Colonic mucosa (tissue), 4 donors: ENCODE measurements around the gene SIRT7. TPM values are rescaled to one million over a fixed set of nuclear protein-coding genes. Genes with fewer than 3 reads are reported as not detected.

ENCODE experiments used
- DNase-seq: peaks from one replicate; pipeline ENCODE4 v3.0.0-alpha.2; 2020
- H3K27ac ChIP-seq: fragments of 200-600 bp; one replicate; pipeline ENCODE4 v1.8.0; 2021
- H3K27me3 ChIP-seq: fragments of 200-600 bp; one replicate; pipeline ENCODE4 v1.8.0; 2021
- H3K36me3 ChIP-seq: fragments of 200-600 bp; one replicate; pipeline ENCODE4 v1.8.0; 2021
- H3K4me1 ChIP-seq: fragments of 200-600 bp; one replicate; pipeline ENCODE4 v1.8.0; 2021; ENCODE audit warnings: mild to moderate bottlenecking
- H3K4me3 ChIP-seq: fragments of 200-600 bp; one replicate; pipeline ENCODE4 v1.8.0; 2021
- H3K9ac ChIP-seq, 2 donors: one replicate each; pipeline ENCODE4 v1.7.0; 2013; ENCODE audit warnings: control low read depth in 2 of 2, low read depth in 2 of 2, low read length in 2 of 2
- H3K9me3 ChIP-seq: fragments of 200-600 bp; one replicate; pipeline ENCODE4 v1.8.0; 2021
- intact Hi-C: fragments of 100-400 bp; cut with DNase I; formaldehyde crosslinking; loops from one replicate; pipeline ENCODE4 v1.14.1; 2022
- total RNA-seq, 2 donors: library from RNA; stranded (reverse); fragmentation: NEBNext Ultra II Directional in 1 of 2; extraction: Animal tissue kit (Norgen Biotek cat#: 25700) in 1 of 2; gene quantifications; one replicate each; pipeline ENCODE4 v1.2.1, GENCODE V29; 2021
- TF ChIP-seq, protein P1 (sequence below): fragments of 200-600 bp; IDR thresholded peaks from one replicate; pipeline ENCODE4 v1.8.0; 2022; ENCODE audit warnings: antibody characterized with exemption, mild to moderate bottlenecking
- donor health status: healthy.
- donor health status: DM: no; HTN: no; CAD: no.
- donor health status: DM: no; HTN: no; CAD: no.

SIRT7 gene
- total RNA-seq, 2 donors from 2014 or later: 43.3 to 81.9 TPM

DNA sequence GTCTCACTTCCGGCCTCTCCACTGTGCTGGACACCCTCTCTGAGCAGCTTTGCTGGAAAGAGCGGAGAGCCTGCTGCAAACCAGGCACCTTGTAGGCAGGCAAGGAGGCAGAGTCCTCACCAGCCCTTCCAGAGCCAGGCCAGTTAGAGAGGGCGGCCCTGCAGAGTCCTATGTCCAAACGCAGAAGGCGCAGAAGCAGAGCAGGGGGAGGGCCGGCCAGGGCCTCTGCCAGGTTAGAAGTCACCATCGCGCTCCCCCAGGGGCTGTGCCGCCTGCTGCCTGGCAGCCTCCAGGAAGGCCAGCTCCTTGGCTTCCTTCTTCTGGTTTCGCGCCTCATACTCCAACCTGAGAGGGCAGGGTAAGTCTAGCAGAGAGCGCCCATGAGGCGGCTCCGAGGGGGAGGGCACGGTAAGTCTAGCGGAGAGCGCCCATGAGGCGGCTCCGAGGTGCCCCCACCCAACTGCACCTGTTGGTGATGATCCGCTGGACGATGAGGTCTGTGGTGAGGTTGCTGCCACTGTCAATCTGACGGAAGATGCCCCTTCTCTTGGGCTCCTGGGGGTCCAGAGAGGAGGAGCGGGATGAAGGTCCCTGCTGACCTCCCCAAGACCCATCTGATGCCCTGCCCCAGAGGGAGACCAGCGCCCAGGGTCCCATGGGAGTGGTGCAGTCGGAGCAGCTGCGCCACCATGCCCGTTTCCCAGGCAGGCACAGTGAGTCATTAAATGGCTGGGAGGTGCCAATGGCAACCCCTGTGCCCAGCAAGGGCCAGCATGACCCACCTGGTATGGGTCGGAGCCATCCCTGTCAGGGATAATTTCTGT is 13.2 kb downstream of the SIRT7 start:
- no peak for DNase-seq
- Histone ChIP-seq H3K4me1 (no peaks in the 10 kb centered on the region), H3K4me3 (no peak overlapping the region), H3K9me3 (no peaks in the 10 kb centered on the region), H3K27ac (no peak overlapping the region), H3K9ac (no peak overlapping the region), H3K27me3 (peaks cover 4% of the 10 kb centered on the region), H3K36me3 (no peaks in the 10 kb centered on the region)
- TF ChIP-seq, protein P1, sequence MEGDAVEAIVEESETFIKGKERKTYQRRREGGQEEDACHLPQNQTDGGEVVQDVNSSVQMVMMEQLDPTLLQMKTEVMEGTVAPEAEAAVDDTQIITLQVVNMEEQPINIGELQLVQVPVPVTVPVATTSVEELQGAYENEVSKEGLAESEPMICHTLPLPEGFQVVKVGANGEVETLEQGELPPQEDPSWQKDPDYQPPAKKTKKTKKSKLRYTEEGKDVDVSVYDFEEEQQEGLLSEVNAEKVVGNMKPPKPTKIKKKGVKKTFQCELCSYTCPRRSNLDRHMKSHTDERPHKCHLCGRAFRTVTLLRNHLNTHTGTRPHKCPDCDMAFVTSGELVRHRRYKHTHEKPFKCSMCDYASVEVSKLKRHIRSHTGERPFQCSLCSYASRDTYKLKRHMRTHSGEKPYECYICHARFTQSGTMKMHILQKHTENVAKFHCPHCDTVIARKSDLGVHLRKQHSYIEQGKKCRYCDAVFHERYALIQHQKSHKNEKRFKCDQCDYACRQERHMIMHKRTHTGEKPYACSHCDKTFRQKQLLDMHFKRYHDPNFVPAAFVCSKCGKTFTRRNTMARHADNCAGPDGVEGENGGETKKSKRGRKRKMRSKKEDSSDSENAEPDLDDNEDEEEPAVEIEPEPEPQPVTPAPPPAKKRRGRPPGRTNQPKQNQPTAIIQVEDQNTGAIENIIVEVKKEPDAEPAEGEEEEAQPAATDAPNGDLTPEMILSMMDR: no peak
- intact Hi-C loops: no loop called here

DNA sequence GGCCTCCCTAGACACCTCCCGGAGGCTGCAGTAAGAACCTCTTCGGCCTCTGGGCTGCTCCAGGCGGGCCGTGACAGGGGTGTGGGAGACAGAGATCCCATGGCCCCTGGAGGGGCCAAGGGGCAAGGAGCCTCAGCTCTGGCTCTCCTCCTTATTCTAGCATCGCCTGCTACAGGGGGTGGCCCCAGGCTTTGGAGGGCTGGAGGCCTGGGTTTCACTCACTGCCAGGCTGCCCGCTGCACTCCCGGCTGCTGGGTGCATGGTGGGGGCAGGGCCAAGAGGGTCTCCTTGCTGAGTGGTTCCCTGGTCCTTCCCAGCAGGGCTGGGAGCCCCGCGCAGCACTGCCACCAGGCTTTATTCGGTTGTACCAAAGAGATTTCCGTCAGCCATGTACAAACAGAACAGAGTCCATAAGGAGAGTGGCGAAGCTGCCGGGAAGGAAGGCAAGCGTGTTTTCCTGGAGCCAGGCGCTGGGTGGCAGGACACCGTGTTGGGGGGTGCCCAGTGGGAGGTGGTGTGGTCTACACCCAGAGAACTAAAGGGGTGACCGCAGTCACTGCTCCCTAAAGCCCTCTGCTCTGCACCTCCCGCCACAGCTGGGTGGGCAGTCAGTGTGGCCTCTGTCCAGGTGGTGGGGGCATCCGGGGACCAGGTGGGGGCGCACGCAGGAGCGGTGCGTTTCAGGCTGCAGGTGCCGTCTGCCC is 13.9 kb downstream of the SIRT7 start:
- Histone ChIP-seq H3K36me3 (no peaks in the 10 kb centered on the region), H3K27me3 (peaks cover 4% of the 10 kb centered on the region), H3K9ac (no peak overlapping the region), H3K27ac (no peak overlapping the region), H3K4me1 (no peaks in the 10 kb centered on the region), H3K9me3 (no peaks in the 10 kb centered on the region), H3K4me3 (no peak overlapping the region)
- TF ChIP-seq, protein P1: no peak
- intact Hi-C loops: no loop called here
- no peak for DNase-seq

DNA sequence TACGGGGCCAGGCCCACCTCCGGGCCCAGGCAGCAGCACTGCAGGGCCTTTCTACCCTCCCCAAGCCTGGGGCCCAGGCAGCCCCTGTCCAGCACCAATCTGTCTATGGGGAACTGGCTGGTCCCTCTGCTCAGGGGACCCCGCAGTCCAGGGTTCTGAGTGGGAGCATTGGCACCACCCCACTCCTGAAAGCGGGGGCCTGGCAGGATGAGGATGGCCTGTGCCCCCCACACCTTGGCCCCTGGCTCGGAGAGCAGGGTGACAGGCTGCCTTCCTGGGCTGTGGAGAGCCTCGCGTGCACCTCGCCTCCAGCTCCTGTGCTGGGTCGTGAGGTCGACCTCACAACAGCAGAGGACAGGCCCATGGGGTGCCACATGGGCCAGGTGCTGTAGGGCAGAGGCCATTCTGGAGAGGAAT is 14.6 kb downstream of the SIRT7 start:
- Histone ChIP-seq H3K36me3 (no peaks in the 10 kb centered on the region), H3K9ac (no peak overlapping the region), H3K9me3 (no peaks in the 10 kb centered on the region), H3K4me1 (no peaks in the 10 kb centered on the region), H3K4me3 (no peak overlapping the region), H3K27me3 (peaks cover 4% of the 10 kb centered on the region), H3K27ac (no peak overlapping the region)
- TF ChIP-seq, protein P1: no peak
- intact Hi-C loops: no loop called here
- no peak for DNase-seq

DNA sequence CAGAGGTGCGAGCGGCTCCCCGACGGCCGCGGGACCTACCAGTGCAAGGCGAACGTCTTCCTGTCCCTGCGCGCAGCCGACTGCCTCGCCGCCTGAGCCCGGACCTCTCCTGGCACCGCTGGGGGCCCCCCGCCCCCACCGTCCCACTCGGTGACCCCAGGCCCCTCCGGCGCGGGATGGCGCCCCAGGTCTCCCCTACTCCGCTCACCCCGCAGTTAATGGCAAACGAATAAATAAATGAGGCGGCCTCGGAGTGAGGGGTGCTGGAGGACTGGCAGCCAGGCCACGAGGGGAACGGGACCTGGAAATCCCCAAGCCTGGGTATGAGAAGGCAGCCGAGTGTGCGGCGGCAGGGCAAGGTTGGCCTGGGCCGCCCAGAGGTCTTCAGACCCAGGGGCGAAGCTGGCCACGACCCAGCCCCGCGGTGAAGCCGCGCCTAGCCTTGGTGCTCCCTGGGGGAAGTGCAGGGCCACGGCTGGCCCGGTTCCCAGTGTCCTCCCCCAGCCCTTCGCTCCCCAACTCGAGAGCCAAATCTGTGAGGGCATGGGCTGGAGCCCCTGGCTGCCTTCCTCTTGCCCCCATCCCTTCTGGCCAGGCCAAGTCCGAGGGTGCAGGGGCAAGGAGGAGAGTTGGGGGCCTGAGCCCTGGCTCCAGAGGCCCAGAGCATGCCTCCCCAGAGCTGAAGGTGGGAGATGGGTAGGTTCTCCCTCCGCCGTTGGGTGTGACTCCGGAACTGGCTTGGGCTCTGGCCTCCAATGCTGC is 15.1 kb downstream of the SIRT7 start:
- H3K27ac ChIP-seq: no peak overlapping the region

More for the DNA sequence above, 15.1 kb downstream of the SIRT7 start:
- Histone ChIP-seq H3K4me3 (peak overlapping the region; percentile 28), H3K9ac (no peak overlapping the region), H3K9me3 (no peaks in the 10 kb centered on the region), H3K27me3 (peaks cover 4% of the 10 kb centered on the region), H3K36me3 (no peaks in the 10 kb centered on the region), H3K4me1 (no peaks in the 10 kb centered on the region)
- DNase-seq: no peak
- TF ChIP-seq, protein P1: no peak
- intact Hi-C loops: no loop called here
